NCI-H69 (cell line): Measurements from ENCODE around the gene CXCL1.
A peak's percentile ranks its signal among the peaks of the same experiment; 100 is the strongest.

Experiments
- DNase-seq: peaks from one replicate; lab custom pipeline; 2025; lab: John Stamatoyannopoulos, UW

Gene CXCL1

GRCh38 chr4:73852771-73853170 is 16.4 kb upstream of the CXCL1 start:
- DNase-seq: no peak

GRCh38 chr4:73853246-73853704 is 15.9 kb upstream of the CXCL1 start, which contains the start of gene PF4V1:
PF4V1 (plus strand) TSS chr4:73853296; CDS start chr4:73853363, 67 bp downstream.
- DNase-seq: peak; percentile 39

GRCh38 chr4:73853718-73854473 is 15.3 kb upstream of the CXCL1 start:
- DNase-seq: no peak

- DNase-seq: no peak
Measured at GRCh38 chr4:73855406-73855805, 13.8 kb upstream of the CXCL1 start.

- no peak for DNase-seq
Measured at GRCh38 chr4:73856518-73856917, 12.7 kb upstream of the CXCL1 start.

GRCh38 chr4:73859614-73860088 is 9.5 kb upstream of the CXCL1 start:
- no peak for DNase-seq

- DNase-seq: no peak
Measured at GRCh38 chr4:73860181-73860580, 9.0 kb upstream of the CXCL1 start.

- no peak for DNase-seq
Measured at GRCh38 chr4:73860917-73861316, 8.3 kb upstream of the CXCL1 start.

- no peak for DNase-seq
Measured at GRCh38 chr4:73862322-73862721, 6.9 kb upstream of the CXCL1 start.

GRCh38 chr4:73864365-73864764 is 4.8 kb upstream of the CXCL1 start:
- DNase-seq: peak; percentile 11

GRCh38 chr4:73864961-73865360 is 4.2 kb upstream of the CXCL1 start:
- no peak for DNase-seq

- DNase-seq: no peak
Measured at GRCh38 chr4:73865431-73866096, 3.6 kb upstream of the CXCL1 start.

- DNase-seq: no peak
Measured at GRCh38 chr4:73866246-73866645, 2.9 kb upstream of the CXCL1 start.

- peak; percentile 10 for DNase-seq
Measured at GRCh38 chr4:73867783-73868182, 1.4 kb upstream of the CXCL1 start.

- peak; percentile 14 for DNase-seq
Measured at GRCh38 chr4:73868206-73869129, 725 bp upstream of the CXCL1 start.

- peak; percentile 7 for DNase-seq
Measured at GRCh38 chr4:73870260-73870659, 1.1 kb downstream of the CXCL1 start.

GRCh38 chr4:73870768-73871167 is 1.6 kb downstream of the CXCL1 start:
- no peak for DNase-seq

- no peak for DNase-seq
Measured at GRCh38 chr4:73871511-73872310, 2.5 kb downstream of the CXCL1 start.

GRCh38 chr4:73872316-73873108 is 3.3 kb downstream of the CXCL1 start:
- no peak for DNase-seq

- DNase-seq: no peak
Measured at GRCh38 chr4:73874386-73874785, 5.2 kb downstream of the CXCL1 start.

GRCh38 chr4:73875401-73875800 is 6.2 kb downstream of the CXCL1 start:
- no peak for DNase-seq
